GM18861 (cell line): Measurements from ENCODE around the gene SORCS2.

Experiments used
- ATAC-seq: cut with Tn5 transposase; IDR thresholded peaks from one replicate; pipeline ENCODE4 v1.9.1; 2021; ENCODE audit not compliant: unreplicated experiment

SORCS2 gene

DNA sequence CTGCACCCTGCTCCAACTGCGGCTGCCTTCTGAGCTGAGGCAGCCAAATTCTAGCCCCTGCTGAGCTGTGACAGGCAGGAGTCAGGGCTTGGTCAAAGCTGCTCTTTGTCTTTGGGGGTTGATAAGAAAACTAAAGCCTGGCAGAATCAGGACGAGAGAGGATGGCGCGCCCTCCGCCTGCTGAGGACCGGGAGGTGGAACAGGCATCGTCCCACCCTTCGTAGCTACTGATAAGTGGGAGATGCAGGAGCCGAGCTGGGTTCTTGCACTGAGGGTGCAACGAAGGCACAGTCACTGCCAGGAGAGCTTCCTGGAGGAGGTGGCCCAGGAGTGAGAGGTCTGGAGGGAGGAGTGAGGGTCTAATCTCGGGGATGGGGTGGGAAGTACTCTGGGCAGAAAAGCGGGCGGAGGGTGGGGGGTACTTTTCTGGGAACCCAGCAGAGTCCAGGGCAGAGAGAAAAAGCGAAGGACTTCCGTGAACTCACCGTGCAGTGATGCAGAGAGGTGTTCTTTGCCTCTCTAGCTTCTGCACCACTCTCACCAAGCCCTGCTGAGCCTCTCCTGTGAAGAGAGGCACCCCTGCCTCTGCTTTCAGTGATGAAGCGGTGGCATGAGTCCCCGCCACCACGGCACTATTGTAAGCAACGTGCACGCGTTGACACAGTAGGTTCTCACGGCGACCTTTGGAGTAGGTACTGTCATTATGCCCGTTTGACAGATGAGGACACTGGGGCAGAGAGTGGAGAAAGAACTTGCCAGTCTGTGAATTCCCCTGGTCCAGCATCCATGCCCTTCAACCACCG, 107.8 kb downstream of the SORCS2 start:
- no peak for ATAC-seq

DNA sequence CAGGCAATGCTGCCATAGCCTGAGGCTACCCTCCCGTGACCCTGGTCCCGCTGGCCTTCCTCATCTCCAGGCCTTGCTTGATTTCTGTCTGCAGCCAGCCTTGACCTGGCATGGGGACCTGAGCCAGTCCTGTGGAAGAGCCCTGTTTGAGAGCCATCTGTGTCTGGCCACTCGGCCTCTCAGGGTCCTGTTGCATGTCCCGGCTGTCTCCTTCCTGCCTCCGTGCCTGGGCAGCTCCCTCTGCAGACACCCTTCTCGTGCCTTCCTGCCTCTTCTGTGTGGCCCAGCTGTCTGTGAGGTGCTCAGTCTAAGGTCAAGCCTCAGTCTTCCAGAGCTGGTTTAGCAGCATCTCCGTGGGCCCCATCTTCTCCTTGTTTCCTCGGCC, 108.4 kb downstream of the SORCS2 start:
- no peak for ATAC-seq

DNA sequence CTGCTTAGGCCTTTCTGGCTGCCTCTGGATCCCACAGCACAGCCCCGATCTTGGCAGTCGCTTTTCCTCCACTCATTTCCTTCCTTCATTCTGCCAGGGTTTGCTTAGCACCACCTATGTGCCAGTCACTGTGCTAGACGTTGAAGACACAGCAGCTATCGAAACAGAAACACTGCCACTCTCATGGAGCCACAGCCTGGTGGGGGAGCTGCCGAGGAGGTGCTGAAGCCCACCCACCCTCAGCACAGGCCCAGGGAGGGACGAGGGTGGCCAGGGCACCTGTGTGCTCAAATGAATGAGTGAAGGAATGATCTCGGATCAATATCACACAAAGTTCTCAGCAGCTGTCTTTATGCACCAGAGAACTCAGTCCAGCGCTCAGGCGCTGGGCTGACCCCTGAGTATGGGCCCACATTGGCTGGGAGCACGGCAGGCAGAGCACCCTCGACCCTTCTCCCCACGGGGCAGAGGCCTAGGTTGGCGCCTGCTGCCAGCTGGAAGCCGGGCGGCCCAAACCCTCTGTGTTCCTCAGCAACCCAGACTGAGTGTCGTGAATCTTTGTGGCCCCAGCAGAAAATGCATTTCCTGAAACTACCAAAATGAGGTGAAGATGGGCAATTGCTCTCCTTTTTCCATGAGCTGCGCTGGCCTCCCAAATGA, 108.9 kb downstream of the SORCS2 start:
- no peak for ATAC-seq

DNA sequence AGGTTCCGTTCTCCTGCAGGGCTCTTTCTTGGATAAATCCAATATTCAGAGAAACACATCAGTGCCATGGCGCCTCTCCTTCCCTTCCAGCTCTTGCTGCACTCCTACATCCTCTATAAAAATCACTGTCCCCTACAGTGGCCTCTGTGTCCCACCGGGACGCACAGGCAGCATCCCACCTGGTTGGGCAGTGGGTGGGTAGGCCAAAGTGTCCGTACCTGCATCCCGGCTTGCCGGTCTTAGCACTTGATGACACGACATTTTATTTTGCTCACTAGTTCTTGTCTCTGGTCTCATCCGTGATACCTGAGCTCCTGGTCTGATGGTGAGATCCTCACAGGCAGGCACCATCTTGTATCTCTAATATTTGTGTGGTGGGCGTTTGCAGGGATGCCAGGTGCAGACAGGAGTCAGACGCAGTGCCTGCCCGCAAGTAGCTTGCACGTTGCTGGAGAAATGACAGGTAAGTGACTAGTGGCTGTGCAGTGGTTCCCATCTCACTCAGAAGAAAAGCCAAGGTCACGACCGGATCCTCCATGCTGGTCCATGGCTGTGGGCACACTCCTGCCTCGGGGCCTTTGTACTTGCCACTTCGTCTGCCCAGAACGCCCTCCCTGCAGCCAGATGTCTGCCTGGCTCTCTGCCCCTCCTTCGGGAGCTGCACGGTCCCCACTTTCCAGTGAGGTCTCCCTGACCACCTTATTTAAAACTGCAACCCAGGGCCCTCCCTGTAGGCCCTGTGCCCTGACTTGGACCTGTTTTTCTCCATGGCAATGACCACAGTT, 109.7 kb downstream of the SORCS2 start:
- no peak for ATAC-seq

DNA sequence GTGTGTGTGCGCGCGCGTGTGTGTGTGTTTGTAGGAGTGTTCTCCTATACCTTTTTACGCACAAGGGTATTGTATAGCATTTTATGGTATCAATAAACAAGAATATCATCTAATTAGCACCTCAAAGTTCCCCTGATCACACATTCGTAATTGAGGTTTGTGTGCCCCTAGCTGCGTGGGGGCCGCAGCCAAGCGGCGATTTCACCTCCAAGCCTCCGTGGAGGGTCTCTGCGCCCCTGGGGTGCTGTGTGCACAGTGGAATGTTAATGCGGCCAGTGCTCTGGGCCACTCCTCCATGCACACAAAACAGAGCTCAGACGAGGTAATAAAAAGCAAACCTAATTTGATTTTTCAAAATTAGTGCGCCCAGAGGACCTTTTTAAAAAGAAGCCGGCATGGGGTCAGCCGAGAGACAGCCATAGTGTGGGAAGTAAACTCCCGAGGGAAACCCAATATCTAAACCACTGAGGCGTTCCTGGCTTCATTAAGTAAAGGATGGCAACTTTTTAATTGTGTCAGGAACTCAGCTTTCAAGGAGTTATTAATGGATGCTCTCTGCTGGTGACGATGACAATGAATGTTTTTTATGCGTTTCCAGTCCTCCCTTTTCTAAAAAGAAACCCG, 110.6 kb downstream of the SORCS2 start:
- no peak for ATAC-seq

DNA sequence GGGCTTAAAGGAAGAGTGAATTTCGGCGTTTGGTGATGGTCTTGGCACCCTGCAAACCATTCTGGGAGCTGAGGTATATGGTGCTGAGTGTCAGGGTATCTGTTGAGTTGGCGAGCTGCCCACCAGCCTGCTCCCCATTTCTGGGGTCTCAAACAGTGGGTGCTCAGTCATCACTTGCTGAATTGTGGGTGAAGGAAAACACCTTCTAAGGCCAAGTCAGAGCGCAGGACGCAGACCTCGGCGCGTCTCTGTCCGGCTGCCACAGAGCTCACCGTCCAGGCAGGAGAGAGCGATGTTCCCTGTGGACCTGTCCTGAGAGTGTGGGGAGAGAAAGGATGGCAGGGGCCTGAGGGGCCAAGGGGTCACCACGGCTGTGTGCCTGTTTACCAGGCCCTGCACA, 111.2 kb downstream of the SORCS2 start:
- no peak for ATAC-seq

DNA sequence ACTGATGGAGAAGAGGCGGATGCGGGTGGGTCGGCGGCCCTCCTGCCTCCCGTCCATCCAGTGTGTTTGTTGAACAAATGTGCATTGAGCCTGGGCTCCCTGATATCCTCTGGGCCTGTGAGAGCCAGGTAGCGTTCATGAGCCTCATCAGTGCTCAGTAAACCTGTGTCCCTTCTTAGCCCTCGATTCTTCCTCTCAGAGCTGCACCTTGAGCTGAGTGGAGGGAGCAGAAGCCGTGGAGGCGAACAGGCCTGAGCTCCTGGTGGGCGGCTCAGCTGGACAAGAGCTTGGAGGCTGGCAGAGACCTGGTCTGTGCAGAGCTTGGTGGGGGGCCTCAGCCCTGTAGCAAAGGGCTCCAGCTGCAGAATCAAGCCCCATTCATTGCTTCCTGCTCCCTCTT, 112.1 kb downstream of the SORCS2 start:
- no peak for ATAC-seq

DNA sequence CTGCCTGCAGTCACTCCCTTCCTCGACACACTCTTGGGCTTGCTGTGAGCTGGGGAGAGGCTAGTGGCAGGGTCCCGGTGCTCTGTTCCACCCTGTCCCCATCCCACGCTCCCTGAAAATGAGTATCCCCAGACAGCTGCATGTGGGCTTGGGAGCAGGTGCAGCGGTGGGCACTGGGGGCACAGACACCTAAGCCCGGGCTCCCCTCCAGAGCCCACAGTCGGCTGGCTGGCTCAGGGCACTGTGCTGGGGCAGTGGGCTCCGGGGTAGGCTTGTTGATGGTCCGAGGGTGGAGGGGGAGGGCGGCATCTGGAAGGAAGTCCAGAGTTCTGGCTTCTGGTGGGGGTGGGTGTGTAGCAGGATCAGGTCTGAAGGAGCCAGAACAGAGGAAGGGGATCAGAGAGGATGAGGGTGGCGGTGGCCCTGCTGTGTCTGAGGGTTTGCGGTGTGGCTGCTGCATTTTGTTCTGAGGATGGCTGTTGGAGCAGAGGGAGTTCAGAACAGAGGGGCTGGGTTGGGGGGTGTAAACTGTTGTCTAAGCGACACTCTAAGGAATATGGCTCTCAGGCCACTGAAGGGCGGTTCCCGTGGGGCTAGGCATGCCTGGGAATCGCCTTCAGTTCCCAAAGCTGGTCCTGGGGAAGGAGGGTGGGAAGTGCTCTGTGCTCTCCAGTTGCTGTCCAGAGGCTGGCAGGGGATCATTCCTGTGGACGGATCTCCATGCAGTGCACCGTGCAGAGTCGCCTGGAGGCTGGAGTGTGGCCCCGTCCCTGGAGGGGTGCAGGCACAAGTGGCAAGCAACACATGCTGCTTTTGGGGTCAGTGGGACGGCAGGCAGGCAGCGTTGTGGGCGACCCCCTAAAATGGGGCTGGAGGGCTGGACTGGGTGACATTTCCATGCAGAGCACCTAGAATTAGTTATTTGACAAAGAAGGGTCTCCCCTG, 114.0 kb downstream of the SORCS2 start:
- no peak for ATAC-seq

DNA sequence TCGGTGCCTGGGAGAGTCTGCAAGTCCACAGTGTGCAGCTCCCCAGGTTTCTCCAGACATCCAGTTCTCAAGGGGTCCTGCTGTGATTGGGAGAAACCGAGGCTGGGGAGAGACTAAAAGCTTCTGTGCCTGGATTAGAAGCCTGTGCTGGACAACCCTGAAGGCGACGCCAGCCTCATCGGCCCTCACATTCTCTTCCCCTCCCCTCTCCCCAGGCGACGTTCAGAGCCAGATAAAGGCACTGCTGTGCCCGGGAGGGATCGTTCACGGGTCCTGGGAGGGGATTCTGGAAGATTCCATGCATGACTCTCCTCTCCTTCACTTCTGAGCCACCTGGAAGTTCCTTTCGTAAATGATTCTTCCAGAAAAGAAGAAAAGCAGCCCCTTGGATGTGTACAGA, 114.6 kb downstream of the SORCS2 start:
- no peak for ATAC-seq

DNA sequence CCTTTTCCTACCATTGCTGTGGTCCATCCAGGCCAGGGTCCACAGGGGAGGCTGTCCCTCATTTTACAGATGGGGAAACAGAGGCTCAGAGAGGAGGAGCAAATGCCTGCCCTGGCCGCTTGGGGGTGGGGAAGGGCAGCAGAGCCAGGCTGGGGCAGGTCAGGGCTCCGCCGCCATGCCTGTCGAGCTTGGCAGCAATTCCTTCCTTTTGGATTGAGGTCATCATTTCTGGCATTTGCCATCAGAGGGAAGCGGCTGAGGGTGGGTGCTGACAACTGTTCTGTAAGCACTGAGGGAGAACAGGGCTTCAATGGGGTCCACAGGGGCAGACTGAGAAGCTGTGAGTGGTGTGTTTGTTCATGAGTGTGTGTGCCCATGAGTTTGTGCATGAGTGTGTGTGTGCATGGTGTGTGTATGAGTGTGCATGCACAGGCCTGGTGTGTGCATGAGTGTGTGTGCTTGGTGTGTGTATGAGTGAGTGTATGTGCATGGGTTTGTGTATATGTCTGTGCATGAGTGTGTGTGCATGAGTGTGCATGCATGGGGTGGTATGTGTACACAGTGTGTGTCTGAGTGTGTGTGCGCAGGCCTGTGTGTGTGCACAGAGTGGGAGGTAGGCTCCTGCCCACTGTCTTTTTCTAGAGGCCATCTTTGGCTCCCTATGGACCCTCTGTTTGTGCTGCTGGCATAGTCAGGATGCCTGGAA, 115.2 kb downstream of the SORCS2 start:
- no peak for ATAC-seq

DNA sequence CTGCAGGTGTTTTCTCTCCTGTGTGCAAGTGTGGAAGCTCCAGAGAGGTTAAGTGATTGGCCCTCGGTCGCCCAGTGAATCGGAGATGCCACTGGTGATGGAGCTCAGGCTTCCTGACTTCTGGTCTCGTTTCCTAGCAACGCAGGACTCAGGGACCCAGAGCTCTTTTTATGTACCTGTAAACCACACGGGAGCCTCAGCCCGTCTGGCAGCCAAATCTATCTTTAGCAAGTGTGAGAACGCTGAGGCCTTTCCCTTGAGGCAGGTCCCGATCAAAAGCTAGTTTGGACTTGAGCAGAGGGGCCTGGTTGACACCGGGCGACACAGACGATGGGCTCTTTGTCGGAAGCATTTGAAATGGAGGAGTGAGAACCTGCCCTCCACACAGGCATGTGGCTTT, 116.8 kb downstream of the SORCS2 start:
- no peak for ATAC-seq

DNA sequence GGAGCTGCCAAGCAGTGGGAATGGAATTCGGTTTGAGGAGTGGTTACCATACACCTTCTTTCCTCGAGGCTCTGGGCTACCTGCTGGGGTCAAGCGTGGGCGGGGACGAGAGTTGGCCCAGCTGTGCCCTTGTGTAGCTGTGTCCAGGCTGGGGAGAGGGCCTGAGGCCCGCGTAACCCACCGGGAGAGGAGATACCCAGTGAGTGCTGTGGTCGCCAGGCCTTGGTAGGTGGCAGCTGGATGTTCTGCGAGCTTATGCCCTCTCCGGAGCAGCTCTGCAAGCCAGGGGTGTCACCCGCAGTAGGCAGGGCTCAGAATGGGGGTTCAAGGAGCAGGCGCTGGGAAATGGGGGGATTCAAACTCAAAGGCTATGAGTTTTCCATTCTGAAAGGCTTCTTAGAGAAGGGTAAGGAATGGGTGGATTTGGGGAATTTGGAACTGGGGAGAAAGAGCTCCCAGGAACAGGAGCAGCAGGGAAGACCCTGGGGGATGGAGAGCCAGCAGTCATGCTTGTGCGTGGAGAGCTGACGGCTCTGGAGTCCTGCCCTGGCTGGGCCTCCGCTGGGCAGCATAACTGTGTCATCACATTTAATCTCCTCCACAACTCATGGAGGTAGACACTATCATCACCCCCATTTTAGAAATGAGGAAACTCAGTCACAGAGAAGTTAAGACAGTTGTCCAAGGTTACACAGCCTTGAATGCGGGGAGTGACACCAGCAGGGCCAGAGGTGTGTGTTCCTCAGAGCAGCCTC, 117.5 kb downstream of the SORCS2 start:
- no peak for ATAC-seq

DNA sequence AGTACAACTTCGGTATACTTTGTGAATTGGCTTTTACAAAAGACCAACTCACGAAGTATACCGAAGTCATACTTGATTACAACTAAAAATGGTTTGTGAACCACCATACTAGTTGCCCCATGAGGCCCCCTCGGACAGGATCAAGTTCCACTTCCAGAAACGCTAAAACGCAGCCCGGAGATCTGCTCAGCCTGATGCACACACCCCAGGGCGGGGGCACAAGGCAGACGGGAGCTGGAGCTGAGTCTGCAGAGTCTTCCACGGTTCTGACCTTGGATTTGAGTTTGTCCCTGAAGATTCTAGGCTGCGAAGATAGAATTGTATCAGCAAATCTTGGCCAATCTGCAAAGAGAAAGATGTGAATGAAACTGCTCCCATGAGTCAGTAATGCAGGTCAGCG, 118.1 kb downstream of the SORCS2 start:
- no peak for ATAC-seq

DNA sequence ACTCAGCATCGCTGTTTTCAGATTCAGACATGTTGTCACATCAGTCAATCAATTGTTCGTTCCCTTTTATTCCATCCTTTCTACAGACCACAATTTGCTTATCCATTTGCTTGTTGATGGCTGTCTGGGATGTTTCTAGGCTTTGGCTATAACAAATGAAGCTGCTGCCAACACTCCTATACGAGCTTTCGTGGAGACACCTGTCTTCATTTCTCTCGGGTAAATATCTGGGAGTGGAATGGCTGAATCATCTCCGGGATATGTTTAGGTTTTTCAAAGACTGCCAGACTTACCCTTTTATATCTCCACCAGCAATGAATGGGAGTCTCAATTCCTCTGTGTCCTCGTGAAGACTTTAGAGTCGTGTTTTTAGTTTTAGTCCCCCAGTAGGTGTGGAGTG, 118.9 kb downstream of the SORCS2 start:
- ATAC-seq = no peak

DNA sequence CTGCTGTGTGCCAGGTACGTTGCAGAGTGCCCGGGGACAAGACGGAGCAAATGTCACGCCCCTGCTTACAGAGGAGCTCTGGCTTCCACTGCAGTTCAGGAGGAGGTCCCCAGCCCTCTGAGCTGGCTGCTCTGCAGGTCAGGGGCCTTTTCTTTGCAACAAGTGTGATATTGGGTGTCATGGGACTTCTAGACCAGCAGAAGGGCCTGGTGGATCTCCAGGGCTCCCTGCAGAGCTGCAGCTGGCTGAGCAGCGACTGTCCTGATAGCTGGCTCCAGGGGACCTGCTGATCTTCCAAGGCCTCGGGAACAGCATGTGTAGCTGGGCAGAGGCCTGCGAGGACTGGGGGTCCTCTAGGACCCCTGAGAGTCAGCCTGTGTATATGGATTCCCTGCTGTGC, 120.4 kb downstream of the SORCS2 start:
- ATAC-seq = no peak

DNA sequence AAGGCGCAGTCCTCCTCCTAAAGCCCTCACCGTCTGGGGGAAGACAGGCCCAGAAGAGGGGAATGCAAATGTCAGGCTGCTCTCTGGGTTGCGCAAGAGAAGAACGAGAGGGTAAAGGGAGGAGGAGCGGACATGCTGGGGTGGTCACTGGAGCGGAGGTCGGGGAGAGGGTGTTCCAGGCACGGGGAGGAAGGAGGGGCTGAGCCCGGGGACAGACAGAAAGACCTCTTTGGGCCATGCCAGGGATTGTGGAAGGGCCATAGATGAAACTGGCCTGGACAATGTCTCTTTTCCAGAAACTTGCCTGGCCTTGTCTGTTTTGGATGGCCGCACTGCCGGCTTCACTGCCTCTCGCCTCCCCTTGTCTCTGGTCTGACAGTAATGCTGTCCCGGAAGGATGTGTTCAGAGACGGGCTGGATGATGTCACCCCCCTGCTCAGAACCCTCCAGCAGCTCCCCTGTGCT, 121.0 kb downstream of the SORCS2 start:
- no peak for ATAC-seq

DNA sequence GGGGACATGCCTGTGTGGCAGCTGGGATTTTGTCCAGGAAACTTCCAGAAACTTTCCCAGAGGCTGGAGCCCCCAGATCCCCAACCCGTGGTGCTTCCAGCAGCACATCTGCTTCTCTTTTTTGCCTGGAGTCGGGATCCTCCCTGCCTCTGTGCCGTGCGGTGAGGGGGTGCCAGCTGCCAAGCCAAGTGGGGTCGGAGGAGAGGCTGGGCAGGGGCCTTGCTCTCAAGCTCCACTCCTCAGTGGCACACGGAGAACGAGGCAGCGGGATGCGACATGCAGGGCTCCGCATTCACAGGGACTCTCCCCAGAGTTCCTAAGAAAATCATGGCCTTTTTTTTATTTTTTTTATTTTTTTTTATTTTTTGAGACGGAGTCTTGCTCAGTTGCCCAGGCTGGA, 121.7 kb downstream of the SORCS2 start:
- ATAC-seq = no peak

DNA sequence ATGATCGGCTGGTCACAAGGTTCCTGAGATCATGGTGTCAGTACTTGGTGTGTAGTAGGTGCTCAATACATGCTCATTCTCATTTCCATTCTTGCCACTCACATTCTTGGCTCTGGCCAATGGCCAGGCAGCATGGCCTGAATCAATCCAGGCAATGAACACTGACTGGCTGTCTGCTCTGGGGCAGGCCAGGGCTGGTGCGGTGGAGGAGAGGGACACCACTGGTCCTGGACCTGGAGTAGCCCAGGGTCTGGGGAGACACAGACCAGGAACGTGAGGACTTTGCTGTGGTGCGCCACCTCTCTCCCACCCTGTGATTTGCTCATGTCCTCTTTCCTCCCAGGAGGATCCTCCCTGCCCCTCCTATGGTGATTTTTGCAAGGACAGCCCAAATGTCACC, 122.9 kb downstream of the SORCS2 start:
- ATAC-seq = no peak

DNA sequence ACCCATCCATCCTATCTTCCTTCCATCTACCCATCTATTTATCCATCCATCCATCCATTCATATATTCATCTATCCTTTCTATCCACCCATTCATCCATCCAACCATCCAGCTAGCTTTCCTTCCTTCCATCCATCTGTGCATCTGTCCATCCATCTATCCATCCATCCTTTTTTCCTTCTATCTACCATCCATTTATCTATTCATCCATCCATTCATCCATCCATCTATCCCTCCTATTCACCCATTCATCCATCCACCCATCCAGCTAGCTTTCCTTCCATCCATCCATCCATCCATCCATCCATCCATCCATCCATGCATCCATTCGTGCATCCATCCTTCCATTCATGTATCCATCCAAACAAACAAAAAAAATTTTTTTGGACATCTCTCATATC, 123.6 kb downstream of the SORCS2 start:
- ATAC-seq = no peak
